Lower lobe of right lung (tissue), 2 donors: ENCODE data around the gene LIMD2. TPM values are rescaled to one million over a fixed set of nuclear protein-coding genes. Genes with fewer than 3 reads are reported as not detected.
A peak's percentile ranks its signal among the peaks of the same experiment; 100 is the strongest.

ENCODE experiments used
- ATAC-seq, 2 donors: fragments of 200-7000 bp; cut with Tn5 transposase; one replicate each; pipeline ENCODE4 v1.9.1; 2020 to 2022; ENCODE audit warnings: mild to moderate bottlenecking in 2 of 2, moderate library complexity in 2 of 2
- DNase-seq: peaks from one replicate; pipeline ENCODE4 v3.0.0-alpha.2; 2020
- H3K27ac ChIP-seq: fragments of 200-600 bp; one replicate; pipeline ENCODE4 v1.8.0; 2022
- H3K27me3 ChIP-seq: fragments of 200-600 bp; one replicate; pipeline ENCODE4 v1.8.0; 2022; ENCODE audit warnings: low read depth
- H3K36me3 ChIP-seq: fragments of 200-600 bp; one replicate; pipeline ENCODE4 v1.8.0; 2022; ENCODE audit warnings: mild to moderate bottlenecking
- H3K4me1 ChIP-seq: fragments of 200-600 bp; one replicate; pipeline ENCODE4 v1.8.0; 2022
- H3K4me3 ChIP-seq: fragments of 200-600 bp; one replicate; pipeline ENCODE4 v1.8.0; 2022; ENCODE audit warnings: mild to moderate bottlenecking
- H3K9me3 ChIP-seq: fragments of 200-600 bp; one replicate; pipeline ENCODE4 v1.8.0; 2022
- intact Hi-C: fragments of 100-400 bp; cut with DNase I; formaldehyde crosslinking; loops from one replicate; pipeline ENCODE4 v1.11.0; 2022
- long read RNA-seq: library from polyadenylated mRNA; unstranded; transcript quantifications from one replicate; pipeline ENCODE4 v2.0.0, GENCODE V29; 2021
- total RNA-seq: library from RNA; stranded (reverse); fragmentation: NEBNext Ultra II Directional; extraction: Animal tissue kit (Norgen Biotek cat#: 25700); gene quantifications from one replicate; pipeline ENCODE4 v1.2.1, GENCODE V29; 2021
- TF ChIP-seq, protein P1 (sequence below): fragments of 200-600 bp; IDR thresholded peaks from one replicate; pipeline ENCODE4 v1.8.0; 2022; ENCODE audit warnings: antibody characterized with exemption, mild to moderate bottlenecking
- donor health status: DM: no; HTN: yes; CAD: no; lungs with severe emphysema.

The LIMD2 gene
- total RNA-seq = 25.9 TPM
- long read RNA-seq, transcript LIMD2-201 (5 exons, 3,193 nt) = major isoform, 18 of 42 reads
- long read RNA-seq, partial matches to known transcripts = 16 of 42 reads
- long read RNA-seq, other reads (novel, unspliced or antisense) = 3 of 42 reads

GRCh38 chr17:63699638-63700527, at the start of gene LIMD2:
TSS of gene LIMD2 (minus strand) at chr17:63700125. CDS start at chr17:63699298, 827 bp downstream.
- peak; percentile 16 to 31 for ATAC-seq
- no peaks in the 10 kb centered on the region for H3K9me3 ChIP-seq
- peak within 1 kb of the TSS; percentile 84 for H3K27ac ChIP-seq
- peak within 1 kb of the TSS; percentile 49 for H3K4me3 ChIP-seq
- H3K27me3 ChIP-seq = no peaks in the 10 kb centered on the region
- TF ChIP-seq, protein P1, sequence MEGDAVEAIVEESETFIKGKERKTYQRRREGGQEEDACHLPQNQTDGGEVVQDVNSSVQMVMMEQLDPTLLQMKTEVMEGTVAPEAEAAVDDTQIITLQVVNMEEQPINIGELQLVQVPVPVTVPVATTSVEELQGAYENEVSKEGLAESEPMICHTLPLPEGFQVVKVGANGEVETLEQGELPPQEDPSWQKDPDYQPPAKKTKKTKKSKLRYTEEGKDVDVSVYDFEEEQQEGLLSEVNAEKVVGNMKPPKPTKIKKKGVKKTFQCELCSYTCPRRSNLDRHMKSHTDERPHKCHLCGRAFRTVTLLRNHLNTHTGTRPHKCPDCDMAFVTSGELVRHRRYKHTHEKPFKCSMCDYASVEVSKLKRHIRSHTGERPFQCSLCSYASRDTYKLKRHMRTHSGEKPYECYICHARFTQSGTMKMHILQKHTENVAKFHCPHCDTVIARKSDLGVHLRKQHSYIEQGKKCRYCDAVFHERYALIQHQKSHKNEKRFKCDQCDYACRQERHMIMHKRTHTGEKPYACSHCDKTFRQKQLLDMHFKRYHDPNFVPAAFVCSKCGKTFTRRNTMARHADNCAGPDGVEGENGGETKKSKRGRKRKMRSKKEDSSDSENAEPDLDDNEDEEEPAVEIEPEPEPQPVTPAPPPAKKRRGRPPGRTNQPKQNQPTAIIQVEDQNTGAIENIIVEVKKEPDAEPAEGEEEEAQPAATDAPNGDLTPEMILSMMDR = no peak
- H3K4me1 ChIP-seq = peaks cover 42% of the 10 kb centered on the region
- H3K36me3 ChIP-seq = peaks cover 26% of the 10 kb centered on the region
- intact Hi-C loops = no loop called here
- DNase-seq = peak; percentile 77

DNA sequence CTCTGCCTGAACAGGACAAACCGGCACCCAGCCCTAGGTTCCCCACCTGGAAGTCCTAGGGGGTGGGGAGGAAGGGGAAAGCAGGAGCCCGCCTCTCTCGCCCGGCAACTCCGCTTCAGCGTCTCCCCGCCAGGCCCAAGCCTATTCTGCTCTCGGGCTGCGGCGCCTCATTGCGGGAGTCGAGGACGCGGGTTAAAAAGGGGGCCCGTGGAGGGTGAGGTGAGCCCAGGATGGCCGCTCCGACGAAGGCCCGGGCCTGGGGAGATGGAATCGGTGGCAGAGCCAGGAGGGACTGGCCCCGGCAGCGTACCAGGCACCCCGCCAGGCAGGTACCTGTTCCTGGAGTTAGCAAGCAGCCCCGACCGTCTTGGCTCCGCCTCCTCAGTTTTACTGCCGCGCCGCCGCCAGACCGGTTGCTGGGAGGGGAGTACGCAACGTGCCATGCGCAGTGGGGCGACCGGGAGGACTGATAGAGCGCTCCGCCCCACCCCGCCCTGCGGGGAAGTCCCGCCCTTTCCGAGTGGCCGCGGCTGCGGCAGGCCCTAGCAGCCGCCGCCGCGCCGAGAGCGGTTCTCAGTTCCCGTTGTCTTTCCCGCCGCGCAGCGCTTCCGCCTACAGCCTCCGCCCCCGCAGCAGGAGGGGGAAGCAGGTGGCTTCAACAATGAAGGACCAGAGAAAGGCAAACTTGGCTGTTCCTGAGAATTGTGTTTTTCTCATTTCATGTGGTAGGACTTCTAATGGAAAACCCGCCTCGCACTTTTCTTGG, 41.7 kb upstream of the LIMD2 start, which contains the start of gene STRADA:
TSS of gene STRADA (minus strand) at position 392 of the 766 bp plus-strand sequence. CDS start 13,430 bp downstream, outside the sequence.
- Histone ChIP-seq H3K9me3 (no peaks in the 10 kb centered on the region), H3K4me3 (peak within 1 kb of the TSS; percentile 99), H3K27me3 (no peaks in the 10 kb centered on the region), H3K27ac (peak within 1 kb of the TSS; percentile 95), H3K36me3 (peaks cover 13% of the 10 kb centered on the region), H3K4me1 (peaks cover 15% of the 10 kb centered on the region)
- DNase-seq (peak; percentile 100), ATAC-seq (peak; percentile 99)
- intact Hi-C loops = no loop called here
- TF ChIP-seq, protein P1 = no peak

DNA sequence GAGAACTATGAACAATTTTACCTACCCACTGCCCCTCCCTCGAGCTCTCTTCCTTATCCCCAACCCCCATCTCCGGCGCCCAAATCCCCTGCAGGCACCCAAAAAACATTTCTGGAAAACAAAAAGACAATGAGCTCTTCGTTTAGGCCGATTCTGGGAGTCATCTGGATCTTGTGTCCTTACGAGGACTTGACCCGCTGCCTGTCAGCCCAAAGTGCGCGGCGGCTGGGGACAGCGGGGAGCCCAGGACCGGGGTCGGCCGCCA, 41.1 kb upstream of the LIMD2 start:
- ATAC-seq = peak; percentile 4 to 58
- Histone ChIP-seq H3K27ac (peak overlapping the region; percentile 95), H3K27me3 (no peaks in the 10 kb centered on the region), H3K36me3 (peaks cover 7% of the 10 kb centered on the region), H3K4me1 (peaks cover 15% of the 10 kb centered on the region), H3K9me3 (no peaks in the 10 kb centered on the region), H3K4me3 (peak overlapping the region; percentile 99)
- no peak for DNase-seq
- TF ChIP-seq, protein P1 = no peak
- intact Hi-C loops = no loop called here

DNA sequence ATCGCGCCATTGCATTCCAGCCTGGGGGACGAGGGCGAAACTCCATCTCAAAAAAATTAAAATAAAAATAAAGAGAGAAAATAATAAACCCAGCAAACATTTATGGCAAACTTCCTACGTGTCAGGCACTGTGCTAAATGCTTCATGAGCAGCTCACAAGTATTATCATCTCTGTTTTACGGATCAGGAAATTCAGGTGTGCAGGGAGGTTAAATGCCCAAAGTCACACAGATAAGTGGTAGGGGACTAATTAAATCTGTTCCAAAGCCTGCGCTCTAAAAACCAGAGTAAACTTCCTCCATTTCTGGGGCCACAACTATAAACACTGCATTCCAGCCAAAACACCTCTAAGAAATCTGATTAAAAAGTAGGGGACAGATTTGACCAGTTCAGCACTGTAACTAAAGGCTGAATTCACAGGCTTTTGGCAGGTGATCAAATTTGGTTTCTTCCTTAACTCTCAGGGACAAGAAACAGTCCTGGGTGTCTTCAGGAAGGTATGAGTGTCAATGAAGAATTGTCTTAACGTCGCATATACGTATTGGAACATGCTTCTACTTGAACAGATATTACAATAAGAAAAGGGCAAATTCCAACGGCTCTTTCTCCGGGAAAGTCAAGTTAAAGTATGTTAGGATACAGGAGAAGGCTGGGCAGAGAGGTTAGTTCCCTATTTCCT, 40.7 kb upstream of the LIMD2 start:
- Histone ChIP-seq H3K4me3 (peak overlapping the region; percentile 99), H3K27ac (peak overlapping the region; percentile 95), H3K36me3 (peaks cover 3% of the 10 kb centered on the region), H3K9me3 (no peaks in the 10 kb centered on the region), H3K4me1 (peaks cover 15% of the 10 kb centered on the region), H3K27me3 (no peaks in the 10 kb centered on the region)
- TF ChIP-seq, protein P1 = no peak
- intact Hi-C loops = no loop called here
- DNase-seq = no peak
- ATAC-seq = no peak

DNA sequence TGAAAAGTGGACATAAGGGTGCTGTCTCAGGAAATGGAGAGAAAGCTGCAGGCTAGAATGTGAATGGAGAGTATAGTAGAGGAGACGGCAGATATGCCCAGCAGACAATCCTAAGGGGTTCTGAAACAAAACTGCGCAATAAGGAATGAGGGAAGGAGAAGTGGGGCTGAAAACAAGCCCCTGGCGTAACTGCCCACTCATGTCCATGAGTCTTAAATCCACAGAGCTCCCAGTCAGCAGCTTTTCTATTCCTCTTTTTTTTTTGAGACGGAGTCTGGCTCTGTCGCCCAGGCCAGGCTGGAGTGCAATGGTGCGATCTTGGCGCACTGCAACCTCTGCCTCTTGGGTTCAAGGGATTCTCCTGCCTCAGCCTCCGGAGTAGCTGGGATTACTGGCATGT, 35.8 kb upstream of the LIMD2 start:
- H3K4me1 ChIP-seq = peaks cover 6% of the 10 kb centered on the region
- H3K27ac ChIP-seq = no peak overlapping the region
- H3K36me3 ChIP-seq = no peaks in the 10 kb centered on the region
- no peak for DNase-seq
- no peak overlapping the region for H3K4me3 ChIP-seq
- no peaks in the 10 kb centered on the region for H3K9me3 ChIP-seq
- no peaks in the 10 kb centered on the region for H3K27me3 ChIP-seq
- TF ChIP-seq, protein P1 = no peak
- ATAC-seq = no peak
- intact Hi-C loops = no loop called here
